Measurements from ENCODE around the gene USP12. TPM values are rescaled to one million over a fixed set of nuclear protein-coding genes. Genes with fewer than 3 reads are reported as not detected.

Gene USP12
- total RNA-seq, 1 experiment from 2014 or later: 20.6 TPM

DNA sequence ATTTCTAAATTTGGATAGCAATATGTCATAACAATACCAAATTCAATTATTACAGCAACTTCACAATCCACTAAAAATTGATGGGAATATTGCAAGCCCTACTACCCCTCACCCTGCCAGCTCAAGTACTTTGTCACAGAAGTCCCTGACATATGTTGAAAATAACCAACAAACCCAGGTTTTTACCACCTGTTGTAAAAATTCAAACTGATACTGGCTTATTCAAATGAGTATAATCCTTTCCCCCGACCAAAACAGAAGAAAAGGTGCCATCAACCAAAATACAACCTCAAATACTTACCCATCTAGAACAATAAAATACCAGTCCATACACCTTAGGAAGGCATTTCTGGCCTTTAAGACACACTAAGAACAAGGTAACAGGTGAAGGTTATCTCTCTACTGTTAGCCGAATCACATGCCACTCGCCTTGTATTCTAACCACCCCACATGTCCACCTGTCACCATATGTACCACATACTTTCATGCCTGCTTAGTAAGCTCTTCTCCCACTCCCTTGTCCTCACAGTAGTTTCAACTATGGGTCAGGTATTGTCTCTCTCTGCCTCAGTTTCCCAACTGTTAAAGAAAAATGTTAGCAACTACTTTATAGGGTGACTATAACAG is 53.1 kb downstream of the USP12 start:
- Mint-ChIP-seq H3K9me3 (ENCODE audit: unreplicated experiment) (peaks cover 5% of the 10 kb centered on the region), H3K4me1 (ENCODE audit: insufficient read depth, unreplicated experiment) (peaks cover 10% of the 10 kb centered on the region)

DNA sequence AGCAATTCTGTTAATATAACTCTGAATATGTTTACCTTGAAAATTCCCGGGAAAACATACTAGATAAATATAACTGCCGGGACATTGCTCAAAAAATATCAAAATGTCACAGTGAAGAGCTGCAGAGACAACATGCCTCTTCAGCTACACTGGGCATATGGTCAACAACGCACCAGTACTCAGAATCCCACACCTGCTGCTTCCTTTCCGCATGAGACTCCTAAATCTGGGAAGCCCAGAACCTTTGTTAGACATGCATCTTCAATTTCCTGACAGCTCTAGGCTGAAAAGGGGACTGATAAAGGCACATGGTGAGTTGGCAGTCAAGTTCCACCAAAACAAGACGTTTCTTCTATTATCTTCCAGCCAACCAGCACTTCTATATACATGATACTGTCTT is 53.7 kb downstream of the USP12 start:
- no peaks in the 10 kb centered on the region for H3K27me3 Mint-ChIP-seq (ENCODE audit: insufficient read depth, unreplicated experiment)
- H3K9me3 Mint-ChIP-seq (ENCODE audit: unreplicated experiment): no peaks in the 10 kb centered on the region
- ChIA-PET POLR2A (no interaction called here), CTCF (no interaction called here)
- TF ChIP-seq, protein P1, sequence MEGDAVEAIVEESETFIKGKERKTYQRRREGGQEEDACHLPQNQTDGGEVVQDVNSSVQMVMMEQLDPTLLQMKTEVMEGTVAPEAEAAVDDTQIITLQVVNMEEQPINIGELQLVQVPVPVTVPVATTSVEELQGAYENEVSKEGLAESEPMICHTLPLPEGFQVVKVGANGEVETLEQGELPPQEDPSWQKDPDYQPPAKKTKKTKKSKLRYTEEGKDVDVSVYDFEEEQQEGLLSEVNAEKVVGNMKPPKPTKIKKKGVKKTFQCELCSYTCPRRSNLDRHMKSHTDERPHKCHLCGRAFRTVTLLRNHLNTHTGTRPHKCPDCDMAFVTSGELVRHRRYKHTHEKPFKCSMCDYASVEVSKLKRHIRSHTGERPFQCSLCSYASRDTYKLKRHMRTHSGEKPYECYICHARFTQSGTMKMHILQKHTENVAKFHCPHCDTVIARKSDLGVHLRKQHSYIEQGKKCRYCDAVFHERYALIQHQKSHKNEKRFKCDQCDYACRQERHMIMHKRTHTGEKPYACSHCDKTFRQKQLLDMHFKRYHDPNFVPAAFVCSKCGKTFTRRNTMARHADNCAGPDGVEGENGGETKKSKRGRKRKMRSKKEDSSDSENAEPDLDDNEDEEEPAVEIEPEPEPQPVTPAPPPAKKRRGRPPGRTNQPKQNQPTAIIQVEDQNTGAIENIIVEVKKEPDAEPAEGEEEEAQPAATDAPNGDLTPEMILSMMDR (IDR thresholded peaks at IDR 0.05; ENCODE audit: unreplicated experiment): no peak
- DNase-seq (ENCODE audit: unreplicated experiment): no peak
- no peak overlapping the region for H3K4me3 Mint-ChIP-seq (ENCODE audit: unreplicated experiment)
- H3K36me3 Mint-ChIP-seq (ENCODE audit: insufficient read depth, unreplicated experiment): peaks cover 6% of the 10 kb centered on the region
- peaks cover 10% of the 10 kb centered on the region for H3K4me1 Mint-ChIP-seq (ENCODE audit: insufficient read depth, unreplicated experiment)
- no TSS peak for BruUV-seq (replicated peaks)
- intact Hi-C loops (cut with micrococcal nuclease): no loop called here
- no peak overlapping the region for H3K27ac Mint-ChIP-seq (ENCODE audit: low read depth, unreplicated experiment)

More for the DNA sequence above, 53.1 kb downstream of the USP12 start:
- no peak for DNase-seq (ENCODE audit: unreplicated experiment)
- TF ChIP-seq, protein P1 (IDR thresholded peaks at IDR 0.05; ENCODE audit: unreplicated experiment): no peak
- BruUV-seq (replicated peaks): no TSS peak
- ChIA-PET POLR2A (interaction anchor here (0.5 to 0.9 kb wide), 3 partner anchors 51 to 136 kb away, joined by 3 read pairs; no protein-coding TSS in a partner anchor), CTCF (no interaction called here)
- intact Hi-C loops (cut with micrococcal nuclease): no loop called here
- Mint-ChIP-seq H3K4me3 (ENCODE audit: unreplicated experiment) (no peak overlapping the region), H3K27ac (ENCODE audit: low read depth, unreplicated experiment) (no peak overlapping the region), H3K36me3 (ENCODE audit: insufficient read depth, unreplicated experiment) (peaks cover under 1% of the 10 kb centered on the region), H3K27me3 (ENCODE audit: insufficient read depth, unreplicated experiment) (no peaks in the 10 kb centered on the region)

DNA sequence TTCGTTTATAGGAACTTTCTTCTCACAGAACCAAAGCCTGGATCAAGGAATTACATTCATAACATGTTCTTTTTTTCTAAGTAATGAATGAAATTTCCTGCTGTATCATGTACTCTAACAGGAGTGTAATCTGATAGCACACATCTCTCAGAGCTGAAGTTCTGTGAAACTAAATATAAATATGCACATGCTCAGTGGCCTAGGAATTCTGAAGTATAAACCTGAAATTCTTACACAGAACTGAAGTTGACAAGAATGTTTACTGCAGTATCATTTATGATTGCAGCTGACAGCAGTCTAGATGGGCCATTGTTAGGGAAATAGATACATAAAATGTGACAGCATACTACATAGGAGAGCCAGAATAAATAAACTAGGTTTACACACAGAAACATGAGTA is 54.5 kb downstream of the USP12 start:
- BruUV-seq (replicated peaks): no TSS peak
- H3K4me3 Mint-ChIP-seq (ENCODE audit: unreplicated experiment): no peak overlapping the region
- peaks cover 9% of the 10 kb centered on the region for H3K36me3 Mint-ChIP-seq (ENCODE audit: insufficient read depth, unreplicated experiment)
- intact Hi-C loops (cut with micrococcal nuclease): no loop called here
- no peak overlapping the region for H3K27ac Mint-ChIP-seq (ENCODE audit: low read depth, unreplicated experiment)
- H3K9me3 Mint-ChIP-seq (ENCODE audit: unreplicated experiment): no peaks in the 10 kb centered on the region
- DNase-seq (ENCODE audit: unreplicated experiment): no peak
- CTCF ChIA-PET: no interaction called here
- peaks cover 10% of the 10 kb centered on the region for H3K4me1 Mint-ChIP-seq (ENCODE audit: insufficient read depth, unreplicated experiment)
- H3K27me3 Mint-ChIP-seq (ENCODE audit: insufficient read depth, unreplicated experiment): no peaks in the 10 kb centered on the region
- TF ChIP-seq, protein P1 (IDR thresholded peaks at IDR 0.05; ENCODE audit: unreplicated experiment): no peak
- POLR2A ChIA-PET: interaction anchor here (1.1 kb wide), 1 partner anchor 21 kb away, joined by 4 read pairs; no protein-coding TSS in a partner anchor

DNA sequence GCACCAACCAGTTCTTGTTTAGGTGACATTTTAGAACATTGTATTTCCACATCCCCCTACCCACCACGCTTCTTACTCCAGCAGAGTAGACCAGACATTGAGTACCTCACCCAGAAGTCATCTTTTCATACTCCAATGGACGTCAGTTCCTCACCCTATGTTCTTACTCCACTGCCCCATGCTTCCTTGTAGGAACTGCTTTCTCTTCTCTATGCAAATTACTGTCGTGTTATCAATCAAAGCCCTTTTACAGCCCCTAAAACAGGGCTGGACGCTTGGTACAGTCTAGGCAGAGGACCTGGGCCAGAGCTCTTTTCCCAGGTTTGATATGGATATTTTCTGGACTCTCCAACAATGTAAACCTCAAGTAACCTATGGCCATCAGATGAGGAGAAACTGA is 58.2 kb downstream of the USP12 start:
- no TSS peak for BruUV-seq (replicated peaks)
- no peak overlapping the region for H3K27ac Mint-ChIP-seq (ENCODE audit: low read depth, unreplicated experiment)
- CTCF ChIA-PET: interaction anchor here (0.6 kb wide), 1 partner anchor 107 kb away, joined by 5 read pairs; no protein-coding TSS in a partner anchor
- H3K4me3 Mint-ChIP-seq (ENCODE audit: unreplicated experiment): no peak overlapping the region
- intact Hi-C loops (cut with micrococcal nuclease): no loop called here
- no peak for DNase-seq (ENCODE audit: unreplicated experiment)
- POLR2A ChIA-PET: interaction anchor here (1.0 to 1.7 kb wide), 3 partner anchors 9 to 20 kb away, joined by 3 to 8 read pairs (median 3); no protein-coding TSS in a partner anchor
- H3K27me3 Mint-ChIP-seq (ENCODE audit: insufficient read depth, unreplicated experiment): no peaks in the 10 kb centered on the region
- H3K9me3 Mint-ChIP-seq (ENCODE audit: unreplicated experiment): no peaks in the 10 kb centered on the region
- peaks cover 9% of the 10 kb centered on the region for H3K36me3 Mint-ChIP-seq (ENCODE audit: insufficient read depth, unreplicated experiment)
- H3K4me1 Mint-ChIP-seq (ENCODE audit: insufficient read depth, unreplicated experiment): peaks cover 10% of the 10 kb centered on the region
- TF ChIP-seq, protein P1 (IDR thresholded peaks at IDR 0.05; ENCODE audit: unreplicated experiment): no peak
